Fibroblast of lung (primary cell): Measurements from ENCODE around the gene ALG2. TPM values are rescaled to one million over a fixed set of nuclear protein-coding genes. Genes with fewer than 3 reads are reported as not detected.

ENCODE experiments used
- DNase-seq, 2 donors: peaks; one replicate each; pipeline versions ENCODE4 v3.0.0 to v3.0.0-alpha.2; 2010; ENCODE audit warnings: low read depth in 2 of 2
- H2AFZ ChIP-seq: 2 replicates; pipeline ENCODE4 v1.5.1; 2012; ENCODE audit warnings: low read length, control low read depth, inconsistent platforms
- H3K27ac ChIP-seq: 2 replicates; pipeline ENCODE4 v1.5.1; 2011; ENCODE audit warnings: low read length, control low read depth; ENCODE audit not compliant: insufficient read depth
- H3K27me3 ChIP-seq: 2 replicates; pipeline ENCODE4 v1.5.1; 2011; ENCODE audit warnings: mild to moderate bottlenecking, low read length; ENCODE audit not compliant: control insufficient read depth, insufficient read depth
- H3K36me3 ChIP-seq: 2 replicates; pipeline ENCODE4 v1.5.1; 2011; ENCODE audit warnings: low read length; ENCODE audit not compliant: control insufficient read depth, insufficient read depth
- H3K4me1 ChIP-seq: 2 replicates; pipeline ENCODE4 v1.5.1; 2011; ENCODE audit warnings: low read length; ENCODE audit not compliant: control insufficient read depth, insufficient read depth; ENCODE audit errors: extremely low read depth
- H3K4me2 ChIP-seq: 2 replicates; pipeline ENCODE4 v1.5.1; 2011; ENCODE audit warnings: low read length, control low read depth; ENCODE audit not compliant: insufficient read depth; ENCODE audit errors: extremely low read depth
- H3K4me3 ChIP-seq, 4 experiments: fragments of 200-600 bp in 1 of 4; sonication (generic) in 1 of 4; replicated peaks in 1 of 4; 2 replicates each; pipeline ENCODE4 v1.5.1; 2011 to 2016; ENCODE audit warnings: low read length in 4 of 4, low read depth in 3 of 4, mild to moderate bottlenecking in 3 of 4, control low read depth in 2 of 4, inconsistent platforms in 1 of 4, mixed read lengths in 1 of 4; ENCODE audit not compliant: insufficient read depth in 1 of 4; ENCODE audit errors: control extremely low read depth in 1 of 4
- H3K79me2 ChIP-seq: 2 replicates; pipeline ENCODE4 v1.5.1; 2012; ENCODE audit warnings: mild to moderate bottlenecking, low read length, inconsistent platforms; ENCODE audit not compliant: control insufficient read depth, insufficient read depth
- H3K9ac ChIP-seq: 2 replicates; pipeline ENCODE4 v1.5.1; 2011; ENCODE audit warnings: mild to moderate bottlenecking, low read length, control low read depth; ENCODE audit not compliant: insufficient read depth
- H3K9me3 ChIP-seq: 2 replicates; pipeline ENCODE4 v1.5.1; 2012; ENCODE audit warnings: low read depth, low read length; ENCODE audit not compliant: control insufficient read depth, insufficient read depth
- H4K20me1 ChIP-seq: 2 replicates; pipeline ENCODE4 v1.5.1; 2011; ENCODE audit warnings: low read length; ENCODE audit not compliant: control insufficient read depth, insufficient read depth; ENCODE audit errors: extremely low read depth
- EZH2 ChIP-seq: IDR thresholded peaks from 2 replicates; pipeline ENCODE4 v1.5.1; 2012; ENCODE audit warnings: low read length, control low read depth, mild to moderate bottlenecking; ENCODE audit errors: missing control alignments
- polyA plus RNA-seq, 2 donors: library from polyadenylated mRNA; depleted of rRNA in 1 of 2; stranded (reverse) in 1 of 2; unstranded in 1 of 2; fragments of >200 nt; gene quantifications; 2 replicates each; pipeline ENCODE4 v1.2.1, GENCODE V29; 2011 to 2012; ENCODE audit warnings: missing spikeins in 1 of 2
- total RNA-seq: library from RNA; depleted of rRNA; stranded (reverse); fragments of >200 nt; gene quantifications from 2 replicates; pipeline ENCODE4 v1.2.1, GENCODE V29; 2014
- TF ChIP-seq, protein P1 (sequence below), 2 donors: IDR thresholded peaks in 1 of 2; conservative IDR thresholded peaks in 1 of 2; 1 replicate in 1 of 2; 2 replicates in 1 of 2; pipeline ENCODE4 v1.5.1; 2011 to 2012; ENCODE audit warnings: low read length in 2 of 2, control low read depth in 1 of 2, inconsistent platforms in 1 of 2, low read depth in 1 of 2, mild to moderate bottlenecking in 1 of 2

The ALG2 gene
- total and polyA plus RNA-seq, 2 donors (not counting 1 experiment from before 2014, with no cell fraction given): 37.8 to 62.2 TPM

DNA sequence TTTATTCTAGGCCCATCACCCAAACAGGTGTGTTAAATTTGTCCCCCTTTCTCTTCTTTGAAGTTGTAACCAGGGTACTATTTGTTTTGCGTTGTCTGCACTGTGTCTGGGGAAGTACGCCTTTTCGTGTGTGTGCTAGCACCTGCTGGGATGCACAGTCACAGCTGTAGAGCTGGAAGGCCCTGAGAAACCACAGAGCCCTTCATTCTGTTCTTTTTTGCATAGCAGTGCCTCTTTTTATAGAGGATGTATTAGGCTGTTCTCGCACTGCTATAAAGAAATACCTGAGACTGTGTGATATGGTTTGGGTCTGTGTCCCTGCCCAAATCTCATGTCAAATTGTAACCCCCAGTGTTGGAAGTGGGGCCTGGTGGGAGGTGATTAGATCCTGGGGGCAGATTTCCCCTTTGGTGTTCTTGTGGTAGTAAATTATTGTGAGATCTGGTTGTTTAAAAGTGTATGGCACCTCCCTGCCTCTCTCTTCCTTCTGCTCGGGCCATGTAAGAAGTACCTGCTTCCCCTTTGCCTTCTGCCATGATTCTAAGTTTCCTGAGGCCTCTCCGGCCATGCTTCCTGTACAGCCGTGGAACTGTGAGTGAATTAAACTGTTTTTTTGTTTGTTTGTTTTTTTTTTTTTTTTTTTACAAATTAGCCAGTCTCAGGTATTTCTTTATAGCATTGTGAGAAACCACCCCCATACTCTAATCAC lies 14.3 kb upstream of the ALG2 start:
- H4K20me1 ChIP-seq: no peaks in the 10 kb centered on the region
- H3K36me3 ChIP-seq: peaks cover 2% of the 10 kb centered on the region
- TF ChIP-seq EZH2: no peak
- TF ChIP-seq, protein P1, sequence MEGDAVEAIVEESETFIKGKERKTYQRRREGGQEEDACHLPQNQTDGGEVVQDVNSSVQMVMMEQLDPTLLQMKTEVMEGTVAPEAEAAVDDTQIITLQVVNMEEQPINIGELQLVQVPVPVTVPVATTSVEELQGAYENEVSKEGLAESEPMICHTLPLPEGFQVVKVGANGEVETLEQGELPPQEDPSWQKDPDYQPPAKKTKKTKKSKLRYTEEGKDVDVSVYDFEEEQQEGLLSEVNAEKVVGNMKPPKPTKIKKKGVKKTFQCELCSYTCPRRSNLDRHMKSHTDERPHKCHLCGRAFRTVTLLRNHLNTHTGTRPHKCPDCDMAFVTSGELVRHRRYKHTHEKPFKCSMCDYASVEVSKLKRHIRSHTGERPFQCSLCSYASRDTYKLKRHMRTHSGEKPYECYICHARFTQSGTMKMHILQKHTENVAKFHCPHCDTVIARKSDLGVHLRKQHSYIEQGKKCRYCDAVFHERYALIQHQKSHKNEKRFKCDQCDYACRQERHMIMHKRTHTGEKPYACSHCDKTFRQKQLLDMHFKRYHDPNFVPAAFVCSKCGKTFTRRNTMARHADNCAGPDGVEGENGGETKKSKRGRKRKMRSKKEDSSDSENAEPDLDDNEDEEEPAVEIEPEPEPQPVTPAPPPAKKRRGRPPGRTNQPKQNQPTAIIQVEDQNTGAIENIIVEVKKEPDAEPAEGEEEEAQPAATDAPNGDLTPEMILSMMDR (conservative IDR thresholded peaks at IDR 0.05 in 1 of 2, IDR thresholded peaks at IDR 0.05 in 1 of 2; ENCODE audit: low read depth in 1 of 2, low read length in 2 of 2): no peak
- H3K4me3 ChIP-seq: no peak overlapping the region
- DNase-seq: no peak
- no peak overlapping the region for H3K27ac ChIP-seq
- no peak overlapping the region for H3K9ac ChIP-seq
- no peaks in the 10 kb centered on the region for H3K9me3 ChIP-seq
- H3K4me2 ChIP-seq: no peak overlapping the region
- H3K27me3 ChIP-seq: no peaks in the 10 kb centered on the region
- H3K79me2 ChIP-seq: no peaks in the 10 kb centered on the region
- no peak overlapping the region for H2AFZ ChIP-seq
- peaks cover 2% of the 10 kb centered on the region for H3K4me1 ChIP-seq

DNA sequence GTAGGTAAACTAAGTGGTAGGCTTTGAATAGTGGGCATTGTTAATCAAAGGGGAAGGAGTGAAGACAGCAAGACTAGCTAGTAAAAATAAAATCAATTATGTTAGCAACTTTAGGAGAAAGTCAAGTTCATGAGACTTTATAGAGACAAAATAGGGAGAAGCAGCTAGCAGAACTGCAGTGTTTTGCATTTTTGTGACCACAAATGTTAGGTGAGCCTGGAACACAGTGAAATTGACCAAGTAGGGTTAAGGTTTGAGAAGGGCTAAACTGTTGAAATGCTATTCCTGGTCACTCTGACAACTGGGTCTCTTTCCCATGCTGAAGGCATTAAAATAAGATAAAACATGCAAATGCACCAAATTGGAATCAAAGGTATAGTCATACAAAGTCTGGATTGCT lies 13.3 kb upstream of the ALG2 start:
- H3K36me3 ChIP-seq: peaks cover 6% of the 10 kb centered on the region
- H4K20me1 ChIP-seq: no peaks in the 10 kb centered on the region
- no peak overlapping the region for H3K9ac ChIP-seq
- no peak for DNase-seq
- no peak overlapping the region for H3K4me3 ChIP-seq
- no peaks in the 10 kb centered on the region for H3K79me2 ChIP-seq
- no peaks in the 10 kb centered on the region for H3K9me3 ChIP-seq
- no peaks in the 10 kb centered on the region for H3K27me3 ChIP-seq
- no peak overlapping the region for H2AFZ ChIP-seq
- H3K4me2 ChIP-seq: no peak overlapping the region
- peaks cover 2% of the 10 kb centered on the region for H3K4me1 ChIP-seq
- TF ChIP-seq, protein P1 (conservative IDR thresholded peaks at IDR 0.05 in 1 of 2, IDR thresholded peaks at IDR 0.05 in 1 of 2; ENCODE audit: low read depth in 1 of 2, low read length in 2 of 2): no peak
- no peak for TF ChIP-seq EZH2
- H3K27ac ChIP-seq: no peak overlapping the region

DNA sequence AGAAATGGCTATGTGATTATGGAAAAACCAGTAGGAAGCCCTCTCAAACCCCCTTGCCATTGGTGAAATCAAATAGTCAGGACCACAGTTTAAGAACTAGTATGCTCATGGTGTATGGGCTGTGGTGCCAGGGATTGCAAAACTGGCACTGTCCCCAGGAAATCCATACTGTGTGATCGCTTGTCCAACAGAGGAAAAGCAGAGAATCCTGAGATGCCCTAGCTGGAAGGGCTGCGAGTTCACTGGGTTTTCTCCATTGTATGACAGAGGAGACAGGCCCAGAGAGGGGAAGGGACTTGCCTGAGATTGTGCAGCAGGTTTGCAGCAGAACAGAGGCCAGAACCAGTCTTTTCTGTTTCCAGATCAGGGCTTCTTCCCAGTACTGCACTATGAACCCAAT lies 12.9 kb upstream of the ALG2 start:
- Histone ChIP-seq H3K79me2 (no peaks in the 10 kb centered on the region), H3K9ac (no peak overlapping the region), H3K4me2 (no peak overlapping the region), H4K20me1 (no peaks in the 10 kb centered on the region), H3K36me3 (peaks cover 6% of the 10 kb centered on the region), H3K4me1 (peaks cover under 1% of the 10 kb centered on the region), H2AFZ (no peak overlapping the region), H3K27ac (no peak overlapping the region), H3K27me3 (no peaks in the 10 kb centered on the region), H3K9me3 (no peaks in the 10 kb centered on the region), H3K4me3 (no peak overlapping the region)
- TF ChIP-seq, protein P1 (conservative IDR thresholded peaks at IDR 0.05 in 1 of 2, IDR thresholded peaks at IDR 0.05 in 1 of 2; ENCODE audit: low read depth in 1 of 2, low read length in 2 of 2): no peak
- no peak for TF ChIP-seq EZH2
- DNase-seq: no peak
